HG03432 (cell line): ENCODE results near the gene LRFN3.
"Not testable (repeated sequence)": the region's sequence is repeated elsewhere in the genome, so short reads cannot be mapped to it uniquely, and the experiment has no call there.

Experiments
- ATAC-seq: cut with Tn5 transposase; IDR thresholded peaks from one replicate; pipeline ENCODE4 v1.9.1; 2021; ENCODE audit warnings: mild to moderate bottlenecking, moderate library complexity; ENCODE audit not compliant: unreplicated experiment

The LRFN3 gene, protein sequence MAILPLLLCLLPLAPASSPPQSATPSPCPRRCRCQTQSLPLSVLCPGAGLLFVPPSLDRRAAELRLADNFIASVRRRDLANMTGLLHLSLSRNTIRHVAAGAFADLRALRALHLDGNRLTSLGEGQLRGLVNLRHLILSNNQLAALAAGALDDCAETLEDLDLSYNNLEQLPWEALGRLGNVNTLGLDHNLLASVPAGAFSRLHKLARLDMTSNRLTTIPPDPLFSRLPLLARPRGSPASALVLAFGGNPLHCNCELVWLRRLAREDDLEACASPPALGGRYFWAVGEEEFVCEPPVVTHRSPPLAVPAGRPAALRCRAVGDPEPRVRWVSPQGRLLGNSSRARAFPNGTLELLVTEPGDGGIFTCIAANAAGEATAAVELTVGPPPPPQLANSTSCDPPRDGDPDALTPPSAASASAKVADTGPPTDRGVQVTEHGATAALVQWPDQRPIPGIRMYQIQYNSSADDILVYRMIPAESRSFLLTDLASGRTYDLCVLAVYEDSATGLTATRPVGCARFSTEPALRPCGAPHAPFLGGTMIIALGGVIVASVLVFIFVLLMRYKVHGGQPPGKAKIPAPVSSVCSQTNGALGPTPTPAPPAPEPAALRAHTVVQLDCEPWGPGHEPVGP

GRCh38 chr19:35935911-35936737 lies at the start of gene LRFN3:
TSS of gene LRFN3 (plus strand) at chr19:35936374. CDS start at chr19:35939426, 3,052 bp downstream.
- ATAC-seq = no peak

DNA sequence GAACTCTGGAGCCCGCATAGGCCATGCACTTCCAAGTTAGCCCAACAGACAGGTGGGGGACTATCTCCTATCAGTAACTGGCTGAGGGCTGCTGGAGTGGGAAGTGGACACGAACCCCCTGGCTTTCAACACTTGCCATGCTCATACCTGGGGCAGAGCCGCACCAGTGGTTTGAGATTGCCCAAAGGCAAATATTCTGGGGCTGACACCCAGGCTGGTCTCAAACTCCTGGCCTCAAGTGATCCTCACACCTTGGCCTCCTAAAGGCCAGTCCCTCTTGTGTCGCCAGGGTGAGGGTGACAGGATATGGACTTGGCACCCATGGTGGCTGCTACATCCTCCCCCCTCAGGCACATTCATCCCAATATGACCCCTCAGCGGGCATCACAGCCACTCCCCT lies 49.0 kb upstream of the LRFN3 start:
- ATAC-seq = no peak

- ATAC-seq = no peak
Observed at GRCh38 chr19:35888398-35888797, 47.8 kb upstream of the LRFN3 start.

DNA sequence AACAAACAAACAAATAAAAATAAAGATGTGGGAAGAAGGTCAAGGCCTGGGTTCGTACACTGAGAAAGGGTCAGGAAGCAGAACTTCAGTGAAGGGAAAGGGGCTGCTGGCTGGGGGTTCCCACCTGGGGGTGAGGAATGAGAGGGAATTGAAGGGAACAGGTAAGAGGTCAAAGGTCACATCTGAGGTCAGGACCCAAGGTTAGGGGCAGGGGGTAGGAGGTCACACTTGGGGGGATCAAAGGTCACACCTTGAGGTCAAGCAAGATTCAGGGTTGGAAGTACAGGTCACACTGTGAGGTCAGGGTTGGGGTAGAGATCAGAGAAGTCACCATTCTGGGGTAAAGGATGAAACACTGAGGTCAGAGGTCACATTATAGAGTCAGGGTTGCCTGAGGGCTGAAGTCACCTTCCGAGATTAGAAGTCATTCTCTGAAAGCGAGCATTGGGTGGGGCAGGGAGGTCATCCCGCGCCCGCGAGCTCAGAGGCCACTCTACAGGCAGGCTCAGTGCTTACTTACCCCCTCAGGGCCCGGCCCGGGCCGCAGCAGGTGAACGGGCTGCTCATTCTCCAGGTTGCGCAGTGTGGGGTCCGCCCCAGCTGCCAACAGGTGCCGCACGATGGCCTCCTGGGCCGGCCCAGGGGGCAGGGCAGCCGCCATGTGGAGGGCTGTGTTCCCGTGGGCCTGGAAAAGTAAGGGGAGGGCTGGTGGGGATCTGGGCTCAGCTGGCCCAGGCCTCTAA lies 46.6 kb upstream of the LRFN3 start:
- ATAC-seq = no peak

- no peak for ATAC-seq
Observed at GRCh38 chr19:35890113-35890650, 46.0 kb upstream of the LRFN3 start.

DNA sequence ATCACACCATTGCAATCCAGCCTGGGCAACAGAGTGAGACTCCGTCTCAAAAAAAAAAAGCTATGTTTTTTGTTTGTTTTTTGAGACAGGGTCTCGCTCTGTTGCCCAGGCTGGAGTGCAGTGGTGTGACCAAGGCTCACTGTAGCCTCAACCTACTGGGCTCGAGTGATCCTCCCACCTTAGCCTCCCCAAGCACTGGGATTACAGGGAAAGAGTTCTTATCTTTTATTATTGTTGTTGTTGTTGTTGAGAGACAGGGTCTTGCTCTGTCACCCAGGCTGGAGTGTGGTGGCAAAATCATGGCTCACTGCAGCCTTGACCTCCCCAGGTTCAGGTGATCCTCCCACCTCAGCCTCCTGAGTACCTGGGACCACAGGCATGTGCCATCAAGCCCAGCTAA lies 44.4 kb upstream of the LRFN3 start:
- not testable (repeated sequence) for ATAC-seq

DNA sequence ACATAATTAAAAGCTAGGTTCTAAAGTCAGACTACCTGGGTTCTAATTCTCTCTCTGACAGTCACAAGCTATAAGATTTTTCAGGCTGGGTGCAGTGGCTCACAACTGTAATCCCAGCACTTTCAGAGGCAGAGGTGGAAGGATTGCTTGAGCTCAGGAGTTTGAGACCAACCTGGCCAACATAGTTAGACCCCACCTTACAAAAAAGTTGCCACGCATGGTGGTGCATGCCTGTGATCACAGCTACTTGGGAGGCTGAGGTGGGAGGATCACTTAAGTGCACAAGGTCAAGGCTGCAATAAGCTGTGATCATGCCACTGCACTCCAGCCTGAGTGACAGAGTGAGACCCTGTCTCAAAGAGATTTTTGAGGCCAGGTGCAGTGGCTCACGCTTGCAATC lies 41.8 kb upstream of the LRFN3 start:
- no peak for ATAC-seq

DNA sequence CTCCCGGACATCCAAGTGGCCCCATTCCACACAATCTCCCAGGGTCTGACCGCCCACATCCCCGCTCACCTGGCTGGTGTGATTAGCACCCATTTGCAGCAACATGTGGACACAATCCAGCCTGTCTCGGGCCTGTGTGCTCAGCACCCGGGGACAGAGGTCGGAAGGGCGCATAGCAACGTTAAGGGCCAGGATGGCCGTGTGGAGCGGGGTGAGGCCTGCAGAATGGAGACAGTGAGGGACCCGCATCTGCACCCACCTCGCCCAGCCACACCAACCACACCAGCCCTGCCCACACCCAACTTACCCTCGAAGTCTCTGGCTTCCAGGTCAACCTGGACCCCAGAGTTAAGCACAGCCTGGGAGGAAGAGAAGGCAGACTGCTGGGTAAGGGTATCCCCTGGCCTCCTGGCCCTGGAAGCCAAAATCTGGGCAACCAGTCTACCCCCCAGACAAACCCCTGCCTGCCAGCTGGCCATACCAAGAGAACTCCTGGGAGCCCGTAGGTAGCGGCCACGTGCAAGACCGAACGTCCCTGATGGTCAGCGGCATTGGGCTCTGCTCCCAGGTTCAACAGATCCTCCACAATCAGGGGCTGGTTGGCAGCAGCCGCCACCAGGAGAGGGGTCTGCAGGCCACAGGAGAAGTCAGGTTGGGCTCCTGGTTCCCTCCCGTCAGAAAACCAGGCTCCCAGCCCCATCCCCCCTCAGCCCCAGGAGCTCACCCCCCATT lies 40.1 kb upstream of the LRFN3 start:
- ATAC-seq = no peak

DNA sequence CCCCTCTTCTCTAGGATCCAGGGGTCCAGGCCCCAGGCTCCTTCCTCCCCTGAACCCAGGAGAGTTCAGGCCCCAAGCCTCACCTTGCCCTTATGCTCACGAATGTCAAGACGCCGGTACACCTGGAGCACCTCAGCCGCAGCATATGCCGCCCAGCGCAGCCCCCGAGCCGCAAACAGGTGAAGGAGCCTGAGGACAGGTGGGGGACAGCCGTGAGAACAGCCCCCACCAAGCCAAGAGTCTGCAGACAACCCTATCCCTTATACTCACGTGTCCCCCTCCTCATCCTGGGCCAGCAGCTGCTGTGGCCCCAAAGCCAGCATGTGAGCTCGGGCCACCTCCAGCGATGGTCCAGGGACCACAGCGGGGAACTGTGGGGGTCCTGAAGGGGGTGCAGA lies 39.5 kb upstream of the LRFN3 start:
- ATAC-seq = no peak

- no peak for ATAC-seq
Observed at GRCh38 chr19:35897706-35898451, 38.3 kb upstream of the LRFN3 start.

DNA sequence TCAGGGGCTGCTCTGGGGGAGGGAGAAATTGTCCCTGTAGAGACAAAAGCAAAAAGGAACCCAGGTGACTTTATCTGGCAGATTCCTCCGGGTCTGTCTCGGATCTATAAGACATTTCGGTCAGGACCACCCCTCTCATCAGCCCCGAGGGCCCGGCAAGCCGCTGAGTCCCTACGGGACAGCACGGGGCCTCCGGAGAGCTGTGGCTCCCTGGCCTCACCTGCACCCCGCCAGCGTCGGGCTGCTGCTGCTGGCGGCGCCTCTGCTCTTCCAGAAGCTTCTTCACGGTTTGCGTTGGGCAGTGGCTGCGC lies 37.7 kb upstream of the LRFN3 start:
- ATAC-seq = no peak

- peak; percentile 47 for ATAC-seq
Observed at GRCh38 chr19:35899547-35900214, 36.5 kb upstream of the LRFN3 start.

- ATAC-seq = no peak
Observed at GRCh38 chr19:35901055-35901644, 35.0 kb upstream of the LRFN3 start.

GRCh38 chr19:35901854-35902661 lies 34.1 kb upstream of the LRFN3 start, which contains the start of gene HCST:
TSS of gene HCST (plus strand) at chr19:35902529. CDS start at chr19:35902594, 65 bp downstream.
- ATAC-seq = no peak

DNA sequence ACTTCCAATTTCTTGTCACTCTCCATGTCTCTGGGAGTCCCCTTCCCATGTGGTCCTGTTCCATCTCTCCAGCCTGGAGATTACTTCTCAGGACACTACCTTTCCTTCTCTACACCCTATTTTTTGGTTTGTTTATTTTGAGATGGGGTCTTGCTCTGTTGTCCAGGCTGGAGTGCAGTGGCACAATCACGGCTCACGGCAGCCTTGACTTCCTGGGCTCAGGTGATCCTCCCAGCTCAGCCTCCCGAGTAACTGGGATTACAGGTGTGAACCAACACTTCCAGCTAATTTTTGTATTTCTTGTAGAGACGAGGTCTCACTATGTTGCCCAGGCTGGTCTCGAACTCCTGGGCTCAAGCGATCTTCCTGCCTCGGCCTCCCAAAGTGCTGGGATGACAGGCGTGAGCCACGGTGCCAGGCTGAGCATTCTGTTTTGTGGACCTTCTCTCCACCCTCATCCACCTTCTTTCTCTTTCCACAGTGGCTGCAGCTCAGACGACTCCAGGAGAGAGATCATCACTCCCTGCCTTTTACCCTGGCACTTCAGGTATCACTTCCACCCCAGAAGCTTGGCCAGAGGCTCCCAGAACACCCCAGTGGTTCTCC lies 33.2 kb upstream of the LRFN3 start:
- ATAC-seq = no peak

- peak; percentile 52 for ATAC-seq
Observed at GRCh38 chr19:35903550-35904179, 32.5 kb upstream of the LRFN3 start.
